Activated T-cell treated with anti-CD3 and anti-CD28 coated beads, Interleukin-2, amount 50 U/mL, for 4 hours (primary cell): ENCODE data around the gene SLC7A6OS. TPM values are rescaled to one million over a fixed set of nuclear protein-coding genes. Genes with fewer than 3 reads are reported as not detected.

ENCODE experiments used
- ATAC-seq, 2 donors: fragments of 200-7000 bp; cut with Tn5 transposase; one replicate each; pipeline ENCODE4 v1.10.0; 2021
- DNase-seq: peaks from one replicate; pipeline ENCODE4 v3.0.0-alpha.2; 2020
- H3K27me3 Mint-ChIP-seq: one replicate; pipeline ENCODE4 v1.8.0; 2021; ENCODE audit warnings: low read depth, mixed read lengths
- H3K36me3 Mint-ChIP-seq: one replicate; pipeline ENCODE4 v1.8.0; 2022; ENCODE audit warnings: mixed read lengths; ENCODE audit not compliant: insufficient read depth
- H3K4me1 Mint-ChIP-seq: one replicate; pipeline ENCODE4 v1.8.0; 2021; ENCODE audit warnings: low read depth, mixed read lengths
- H3K4me3 Mint-ChIP-seq: one replicate; pipeline ENCODE4 v1.8.0; 2021; ENCODE audit warnings: mild to moderate bottlenecking, moderate library complexity, mixed read lengths
- H3K9me3 Mint-ChIP-seq: one replicate; pipeline ENCODE4 v1.8.0; 2021; ENCODE audit warnings: mixed read lengths
- total RNA-seq, 3 donors: library from RNA; stranded (reverse); gene quantifications; one replicate each; pipeline ENCODE4 v1.2.1, GENCODE V29; 2021

SLC7A6OS gene
- total RNA-seq, 3 donors from 2014 or later, result 19.0 to 27.6 (median 21.5) TPM

DNA sequence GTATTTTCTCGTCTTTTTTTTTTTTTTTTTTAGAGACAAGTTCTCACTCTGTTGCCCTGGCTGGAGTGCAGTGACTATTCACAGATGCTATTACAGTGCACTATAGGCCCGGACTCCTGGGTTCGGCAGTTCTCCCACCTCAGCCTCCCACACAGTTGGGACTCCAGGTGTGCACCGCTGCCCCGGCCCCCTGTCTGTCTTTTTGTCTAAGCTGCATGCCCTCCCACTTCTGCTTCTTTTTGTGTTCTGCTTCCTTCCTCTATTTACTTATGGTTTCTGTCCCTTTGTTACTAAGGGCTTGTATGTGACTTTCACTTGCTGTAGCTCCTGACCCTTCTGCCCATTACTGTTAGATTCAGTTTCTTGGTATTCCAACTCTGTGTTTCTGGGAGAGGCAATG is 25.9 kb downstream of the SLC7A6OS start:
- ATAC-seq (peak in 1 of 2 donors; percentile 2), DNase-seq (no peak)
- Mint-ChIP-seq H3K36me3 (peaks cover 55% of the 10 kb centered on the region), H3K27me3 (no peaks in the 10 kb centered on the region), H3K9me3 (no peaks in the 10 kb centered on the region), H3K4me1 (peaks cover 96% of the 10 kb centered on the region), H3K4me3 (peak overlapping the region; percentile 62)

- ATAC-seq (peak in 1 of 2 donors; percentile 20), DNase-seq (no peak)
- H3K36me3 Mint-ChIP-seq, result peaks cover 51% of the 10 kb centered on the region
- H3K27me3 Mint-ChIP-seq, result no peaks in the 10 kb centered on the region
- H3K4me3 Mint-ChIP-seq, result peak overlapping the region; percentile 62
- peaks cover 95% of the 10 kb centered on the region for H3K4me1 Mint-ChIP-seq
- H3K9me3 Mint-ChIP-seq, result no peaks in the 10 kb centered on the region
Observed at GRCh38 chr16:68283801-68284598, 26.7 kb downstream of the SLC7A6OS start.

DNA sequence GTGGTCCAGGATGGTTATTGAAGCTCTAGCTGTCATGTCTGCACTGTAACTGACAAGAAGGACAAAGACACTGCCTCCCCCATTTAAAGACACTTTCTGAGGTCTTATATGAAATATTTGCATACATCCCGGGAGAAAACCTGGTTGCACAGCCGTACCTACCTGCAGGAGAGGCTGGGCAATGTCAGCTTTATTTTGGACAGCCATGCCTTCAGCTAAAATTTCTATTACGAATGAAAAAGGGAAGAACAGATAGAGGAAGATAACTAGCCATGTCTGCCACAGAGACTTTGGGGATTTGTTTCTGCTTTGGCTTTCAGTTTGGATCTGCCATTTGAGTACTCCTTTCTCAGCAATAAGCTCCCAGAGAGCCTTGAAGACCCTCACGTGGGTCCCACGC is 27.4 kb downstream of the SLC7A6OS start:
- peak overlapping the region; percentile 62 for H3K4me3 Mint-ChIP-seq
- DNase-seq (no peak), ATAC-seq (no peak)
- H3K27me3 Mint-ChIP-seq, result no peaks in the 10 kb centered on the region
- no peaks in the 10 kb centered on the region for H3K9me3 Mint-ChIP-seq
- H3K4me1 Mint-ChIP-seq, result peaks cover 89% of the 10 kb centered on the region
- peaks cover 51% of the 10 kb centered on the region for H3K36me3 Mint-ChIP-seq

DNA sequence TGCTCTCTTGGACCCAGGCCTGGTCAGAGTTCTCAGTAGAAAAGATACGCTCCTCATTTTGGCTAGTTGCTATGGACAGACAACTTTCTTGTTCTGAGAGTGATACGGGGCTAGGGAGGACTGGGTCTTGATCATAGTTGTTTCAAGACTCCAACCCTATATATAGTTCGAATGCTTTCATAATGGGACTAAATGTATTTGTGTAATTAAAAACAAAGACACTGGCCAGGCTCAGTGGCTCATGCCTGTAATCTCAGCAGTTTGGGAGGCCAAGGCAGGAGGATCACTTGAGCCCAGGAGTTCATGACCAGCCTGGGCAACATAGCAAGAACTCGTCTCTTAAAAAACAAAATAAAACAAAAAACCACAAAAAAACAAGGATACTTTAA is 28.7 kb downstream of the SLC7A6OS start:
- no peaks in the 10 kb centered on the region for H3K27me3 Mint-ChIP-seq
- DNase-seq (no peak), ATAC-seq (no peak)
- H3K9me3 Mint-ChIP-seq, result no peaks in the 10 kb centered on the region
- peaks cover 41% of the 10 kb centered on the region for H3K36me3 Mint-ChIP-seq
- H3K4me1 Mint-ChIP-seq, result peaks cover 77% of the 10 kb centered on the region
- peak overlapping the region; percentile 29 for H3K4me3 Mint-ChIP-seq

DNA sequence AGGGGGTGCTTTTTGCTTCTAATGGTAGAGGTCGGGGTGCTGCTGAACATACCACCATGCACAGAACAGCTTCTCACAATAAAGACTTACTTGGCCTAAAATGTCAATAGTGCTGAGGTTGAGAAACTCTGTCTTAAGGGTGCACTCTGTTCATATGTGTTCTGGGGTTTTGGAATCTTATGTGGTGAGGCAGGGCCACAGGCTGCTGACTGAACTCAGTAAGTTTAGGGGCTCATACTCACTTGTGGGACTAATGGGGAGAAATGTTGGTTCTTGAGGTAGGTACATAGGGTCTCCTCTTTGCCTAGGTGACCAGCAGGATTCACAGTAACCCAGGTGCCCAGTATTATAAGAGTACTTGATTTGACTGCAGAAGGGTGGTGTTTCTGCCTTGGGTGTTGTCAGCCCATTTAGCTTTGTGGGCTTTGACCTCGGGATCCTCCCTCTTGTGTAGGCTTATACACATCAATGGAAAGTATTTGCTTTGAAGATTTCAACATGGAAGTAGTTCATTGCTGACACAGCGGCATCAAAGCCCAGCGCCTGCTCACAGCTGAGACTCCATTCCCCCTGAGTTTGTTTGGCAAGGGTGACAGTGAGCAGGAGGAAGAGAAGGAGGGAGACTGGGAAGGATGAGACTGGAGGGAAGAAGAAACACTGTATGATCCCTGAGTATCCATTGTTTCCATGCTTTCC is 29.2 kb downstream of the SLC7A6OS start:
- no peaks in the 10 kb centered on the region for H3K9me3 Mint-ChIP-seq
- peak overlapping the region; percentile 29 for H3K4me3 Mint-ChIP-seq
- ATAC-seq, result peak; percentile 23 to 32
- peaks cover 39% of the 10 kb centered on the region for H3K36me3 Mint-ChIP-seq
- no peaks in the 10 kb centered on the region for H3K27me3 Mint-ChIP-seq
- peaks cover 73% of the 10 kb centered on the region for H3K4me1 Mint-ChIP-seq
- no peak for DNase-seq

DNA sequence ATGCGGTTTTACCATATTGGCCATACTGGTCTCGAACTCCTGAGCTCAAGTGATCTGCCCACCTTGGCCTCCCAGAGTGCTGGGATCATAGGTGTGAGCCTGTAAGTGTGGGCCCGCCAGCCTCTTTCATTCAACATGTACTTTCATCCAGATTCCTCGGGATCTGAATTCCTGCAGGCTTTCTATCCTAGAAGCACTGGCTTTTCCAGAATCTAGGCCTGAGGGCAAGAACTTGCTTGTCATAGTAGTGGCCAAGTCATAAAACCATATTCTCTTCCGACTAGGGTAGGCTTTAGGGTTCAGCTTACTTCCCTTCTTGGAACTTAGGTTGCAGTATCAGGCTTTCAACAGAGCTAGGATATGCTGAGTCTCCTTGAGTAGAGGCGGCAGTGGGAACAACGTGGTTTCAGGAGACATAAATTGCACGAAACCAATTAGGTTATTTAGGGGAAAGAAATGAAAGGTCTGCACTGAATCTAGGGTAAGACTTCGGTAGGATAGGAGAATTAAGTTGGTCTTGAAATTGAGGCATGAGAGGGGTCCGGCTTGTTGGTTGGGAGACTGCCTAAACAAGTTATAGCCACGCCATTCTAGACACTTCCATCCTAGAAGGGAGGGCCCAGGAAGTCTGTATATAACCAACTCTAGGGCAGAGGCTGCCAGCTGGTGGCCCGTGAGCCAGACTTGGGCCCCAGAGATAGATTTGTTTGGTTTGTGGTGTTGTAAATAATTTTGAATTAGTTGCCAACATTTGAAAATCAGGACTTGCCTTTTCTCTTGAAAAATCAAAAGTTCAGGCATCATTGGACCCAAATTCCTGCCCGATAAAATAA is 30.8 kb downstream of the SLC7A6OS start:
- Mint-ChIP-seq H3K4me3 (no peak overlapping the region), H3K27me3 (no peaks in the 10 kb centered on the region), H3K36me3 (peaks cover 35% of the 10 kb centered on the region), H3K9me3 (no peaks in the 10 kb centered on the region), H3K4me1 (peaks cover 73% of the 10 kb centered on the region)
- no peak for DNase-seq
- ATAC-seq, result no peak

DNA sequence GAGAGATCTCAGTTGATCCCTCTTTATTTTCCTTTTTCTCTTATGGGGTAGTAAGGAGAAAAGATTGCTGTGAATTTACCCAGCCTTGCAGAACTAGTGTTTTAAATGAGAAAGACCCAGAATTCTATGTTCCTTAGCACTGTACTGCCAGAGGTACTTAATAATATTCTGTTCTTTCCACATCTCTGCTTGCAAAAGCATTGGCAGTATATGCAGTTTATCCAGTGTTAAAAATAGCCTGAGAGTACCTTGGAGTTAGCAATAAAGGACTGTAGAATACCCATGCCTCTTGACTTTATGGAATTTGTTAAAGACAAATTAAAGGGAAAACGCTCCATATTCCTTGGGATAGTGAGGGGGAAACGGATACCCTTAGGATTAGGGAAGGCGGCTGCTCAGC is 34.5 kb downstream of the SLC7A6OS start:
- no peak for ATAC-seq
- H3K4me1 Mint-ChIP-seq, result peaks cover 73% of the 10 kb centered on the region
- peaks cover 33% of the 10 kb centered on the region for H3K36me3 Mint-ChIP-seq

GRCh38 chr16:68275611-68276191 is 35.0 kb downstream of the SLC7A6OS start:
- peak overlapping the region; percentile 43 for H3K4me3 Mint-ChIP-seq
- peaks cover 31% of the 10 kb centered on the region for H3K36me3 Mint-ChIP-seq
- peaks cover 72% of the 10 kb centered on the region for H3K4me1 Mint-ChIP-seq
- ATAC-seq, result peak; percentile 69 to 77
- DNase-seq, result peak; percentile 27
- no peaks in the 10 kb centered on the region for H3K9me3 Mint-ChIP-seq
- no peaks in the 10 kb centered on the region for H3K27me3 Mint-ChIP-seq

More for the DNA sequence above, 34.5 kb downstream of the SLC7A6OS start:
- Mint-ChIP-seq H3K27me3 (no peaks in the 10 kb centered on the region), H3K4me3 (peak overlapping the region; percentile 43), H3K9me3 (no peaks in the 10 kb centered on the region)
- no peak for DNase-seq

DNA sequence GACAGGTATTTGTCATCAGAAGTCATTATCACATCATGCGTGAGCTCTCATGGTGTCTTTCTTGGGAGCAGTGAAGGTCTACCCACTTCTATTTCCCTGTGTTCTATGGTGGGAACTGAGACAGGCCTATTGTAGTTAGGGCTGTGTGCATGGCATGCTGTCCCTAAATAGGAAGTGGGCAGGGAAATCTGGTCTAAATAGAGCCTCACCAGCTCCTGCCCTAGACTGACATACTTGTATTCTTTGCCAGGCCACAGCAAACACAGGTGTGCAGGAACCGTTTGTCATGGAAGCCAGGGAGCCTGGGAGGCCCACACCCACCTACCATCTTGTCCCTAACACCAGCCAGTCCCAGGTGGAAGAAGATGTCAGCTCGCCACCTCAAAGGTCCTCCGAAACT is 36.3 kb downstream of the SLC7A6OS start:
- DNase-seq (no peak), ATAC-seq (no peak)
- Mint-ChIP-seq H3K36me3 (peaks cover 27% of the 10 kb centered on the region), H3K9me3 (no peaks in the 10 kb centered on the region), H3K4me1 (peaks cover 74% of the 10 kb centered on the region), H3K27me3 (no peaks in the 10 kb centered on the region), H3K4me3 (no peak overlapping the region)

- Mint-ChIP-seq H3K27me3 (no peaks in the 10 kb centered on the region), H3K4me3 (peak overlapping the region; percentile 56), H3K9me3 (no peaks in the 10 kb centered on the region), H3K36me3 (peaks cover 30% of the 10 kb centered on the region), H3K4me1 (peaks cover 77% of the 10 kb centered on the region)
- ATAC-seq, result peak in 1 of 2 donors; percentile 26
- DNase-seq, result no peak
Observed at GRCh38 chr16:68273896-68274295, 36.9 kb downstream of the SLC7A6OS start.

- Mint-ChIP-seq H3K4me1 (peaks cover 78% of the 10 kb centered on the region), H3K27me3 (no peaks in the 10 kb centered on the region), H3K36me3 (peaks cover 30% of the 10 kb centered on the region), H3K9me3 (no peaks in the 10 kb centered on the region), H3K4me3 (peak overlapping the region; percentile 41)
- DNase-seq (no peak), ATAC-seq (no peak)
Observed at GRCh38 chr16:68273459-68273858, 37.3 kb downstream of the SLC7A6OS start.

GRCh38 chr16:68272507-68273209 is 38.1 kb downstream of the SLC7A6OS start:
- ATAC-seq (peak; percentile 10 to 11), DNase-seq (peak; percentile 32)
- Mint-ChIP-seq H3K9me3 (no peaks in the 10 kb centered on the region), H3K27me3 (no peaks in the 10 kb centered on the region), H3K4me3 (peak overlapping the region; percentile 41), H3K4me1 (peaks cover 86% of the 10 kb centered on the region), H3K36me3 (peaks cover 34% of the 10 kb centered on the region)

- no peaks in the 10 kb centered on the region for H3K27me3 Mint-ChIP-seq
- peak overlapping the region; percentile 4 for H3K4me3 Mint-ChIP-seq
- peaks cover 83% of the 10 kb centered on the region for H3K4me1 Mint-ChIP-seq
- peaks cover 35% of the 10 kb centered on the region for H3K36me3 Mint-ChIP-seq
- H3K9me3 Mint-ChIP-seq, result no peaks in the 10 kb centered on the region
- ATAC-seq (peak; percentile 64 to 70), DNase-seq (no peak)
Observed at GRCh38 chr16:68270353-68270752, 40.4 kb downstream of the SLC7A6OS start.
